Measurements from ENCODE around the gene PTPRCAP.

GRCh38 chr11:67437809-67438157 lies 301 bp upstream of the PTPRCAP start:
- TF ChIP-seq CTCF (IDR thresholded peaks at IDR 0.05) (no peak), EZH2 (IDR thresholded peaks at IDR 0.05; ENCODE audit: borderline replicate concordance, insufficient read depth, low read depth, low read length, poor library complexity, severe bottlenecking) (no peak)
